Measurements from ENCODE around the gene CRYGB. TPM values are rescaled to one million over a fixed set of nuclear protein-coding genes. Genes with fewer than 3 reads are reported as not detected.

Gene CRYGB
- total and polyA plus RNA-seq, 10 of the 15 experiments (the other 5 are each of a cell fraction or from before 2014, with no cell fraction given) = not detected

DNA sequence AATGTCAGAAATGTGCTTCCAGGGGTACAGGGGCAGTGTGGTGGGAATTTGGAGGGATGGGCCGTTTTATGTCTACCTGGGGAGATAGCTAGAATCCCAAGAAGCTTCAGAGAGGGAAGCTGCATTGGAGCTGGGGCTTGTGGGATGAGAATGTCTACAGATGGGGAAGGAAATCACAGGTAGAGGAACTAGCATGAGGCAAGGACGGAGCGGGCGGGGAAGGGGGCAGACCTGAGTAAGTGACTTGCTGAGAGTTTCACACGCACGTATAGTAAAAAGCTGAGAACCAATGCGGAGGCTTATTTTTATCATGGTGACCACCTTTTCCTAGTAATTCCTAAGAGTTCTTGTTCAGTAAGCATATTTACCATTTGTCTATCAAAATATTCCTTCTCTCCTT is 37.6 kb upstream of the CRYGB start (continued):
- no peak for TF ChIP-seq ZSCAN29 (IDR thresholded peaks at IDR 0.05)

DNA sequence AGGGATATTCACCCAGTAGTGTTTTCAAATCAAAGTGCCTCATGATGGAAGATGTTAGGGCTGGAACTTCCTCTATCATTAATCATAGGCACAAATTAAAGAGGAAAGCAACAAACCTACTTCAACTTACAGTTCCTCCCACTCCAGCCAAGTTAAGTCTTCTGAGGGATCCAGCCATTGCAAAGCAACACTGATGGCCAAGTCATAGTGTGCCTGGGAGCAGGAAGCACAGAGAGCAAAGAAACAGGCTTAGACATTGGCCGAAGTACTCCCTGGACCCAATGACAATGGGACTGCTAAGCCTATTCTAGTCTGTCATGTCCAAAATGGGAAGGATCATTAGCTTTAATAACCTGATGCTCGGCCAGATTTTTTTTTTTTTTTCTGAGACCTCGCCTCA is 36.9 kb upstream of the CRYGB start:
- POLR2A ChIA-PET = no interaction called here
- no peaks in the 10 kb centered on the region for H3K79me2 ChIP-seq (ENCODE audit: control insufficient read depth, insufficient read depth, low read length)
- H3K27ac ChIP-seq (ENCODE audit: control insufficient read depth, insufficient read depth) = no peak overlapping the region
- 30% methylated on average over 3 of the region's 3 CpGs for WGBS (ENCODE audit: insufficient coverage, insufficient replicate concordance, low lambda C conversion rate, missing lambda C conversion rate)
- CTCF ChIA-PET = interaction anchor here (2.4 kb wide), 1 partner anchor 10 kb away, joined by 5 read pairs; no protein-coding TSS in a partner anchor
- RAD21 ChIA-PET (ENCODE audit: unreplicated experiment) = no interaction called here
- no peak for DNase-seq (ENCODE audit: low read depth, low spot score)
- SMC1A ChIA-PET (ENCODE audit: uncharacterized antibody, unreplicated experiment) = no interaction called here
- H3K27me3 ChIP-seq (replicated peaks in 1 of 2; ENCODE audit: control insufficient read depth in 2 of 2, insufficient read depth in 2 of 2, low read length in 1 of 2) = peaks cover 0 to 6% of the 10 kb centered on the region in 2 experiments; a peak in 1 of 4 replicates
- TF ChIP-seq, protein P1, sequence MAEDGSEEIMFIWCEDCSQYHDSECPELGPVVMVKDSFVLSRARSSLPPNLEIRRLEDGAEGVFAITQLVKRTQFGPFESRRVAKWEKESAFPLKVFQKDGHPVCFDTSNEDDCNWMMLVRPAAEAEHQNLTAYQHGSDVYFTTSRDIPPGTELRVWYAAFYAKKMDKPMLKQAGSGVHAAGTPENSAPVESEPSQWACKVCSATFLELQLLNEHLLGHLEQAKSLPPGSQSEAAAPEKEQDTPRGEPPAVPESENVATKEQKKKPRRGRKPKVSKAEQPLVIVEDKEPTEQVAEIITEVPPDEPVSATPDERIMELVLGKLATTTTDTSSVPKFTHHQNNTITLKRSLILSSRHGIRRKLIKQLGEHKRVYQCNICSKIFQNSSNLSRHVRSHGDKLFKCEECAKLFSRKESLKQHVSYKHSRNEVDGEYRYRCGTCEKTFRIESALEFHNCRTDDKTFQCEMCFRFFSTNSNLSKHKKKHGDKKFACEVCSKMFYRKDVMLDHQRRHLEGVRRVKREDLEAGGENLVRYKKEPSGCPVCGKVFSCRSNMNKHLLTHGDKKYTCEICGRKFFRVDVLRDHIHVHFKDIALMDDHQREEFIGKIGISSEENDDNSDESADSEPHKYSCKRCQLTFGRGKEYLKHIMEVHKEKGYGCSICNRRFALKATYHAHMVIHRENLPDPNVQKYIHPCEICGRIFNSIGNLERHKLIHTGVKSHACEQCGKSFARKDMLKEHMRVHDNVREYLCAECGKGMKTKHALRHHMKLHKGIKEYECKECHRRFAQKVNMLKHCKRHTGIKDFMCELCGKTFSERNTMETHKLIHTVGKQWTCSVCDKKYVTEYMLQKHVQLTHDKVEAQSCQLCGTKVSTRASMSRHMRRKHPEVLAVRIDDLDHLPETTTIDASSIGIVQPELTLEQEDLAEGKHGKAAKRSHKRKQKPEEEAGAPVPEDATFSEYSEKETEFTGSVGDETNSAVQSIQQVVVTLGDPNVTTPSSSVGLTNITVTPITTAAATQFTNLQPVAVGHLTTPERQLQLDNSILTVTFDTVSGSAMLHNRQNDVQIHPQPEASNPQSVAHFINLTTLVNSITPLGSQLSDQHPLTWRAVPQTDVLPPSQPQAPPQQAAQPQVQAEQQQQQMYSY (CRISPR knock-in tag; IDR thresholded peaks at IDR 0.05) = no peak
- ATAC-seq = no peak
- no peaks in the 10 kb centered on the region for H4K20me1 ChIP-seq (ENCODE audit: control insufficient read depth, insufficient read depth)
- no peak overlapping the region for H3K9ac ChIP-seq (ENCODE audit: control insufficient read depth, insufficient read depth, low read length)
- no peak overlapping the region for H3K4me3 ChIP-seq
- no TSS peak for BruUV-seq (replicated peaks)
- H3K4me1 ChIP-seq (ENCODE audit: control insufficient read depth, insufficient read depth, low read length) = no peaks in the 10 kb centered on the region
- in situ Hi-C loops (cut with MboI) (loop anchor here (25.0 kb wide), 1 partner anchor 1029 kb away; no protein-coding TSS in a partner anchor), intact Hi-C loops (cut with micrococcal nuclease; ENCODE audit: unreplicated experiment) (no loop called here)
- H2AFZ ChIP-seq (ENCODE audit: control insufficient read depth, low read depth, low read length) = no peak overlapping the region
- H3K4me2 ChIP-seq (ENCODE audit: control insufficient read depth, insufficient read depth) = no peak overlapping the region
- FAIRE-seq = no peak
- H3K9me3 ChIP-seq (replicated peaks; ENCODE audit: control insufficient read depth, insufficient read depth, low read length) = no peaks in the 10 kb centered on the region
- no peaks in the 10 kb centered on the region for H3K36me3 ChIP-seq (ENCODE audit: control insufficient read depth in 2 of 2, insufficient read depth in 2 of 2, low read length in 1 of 2)
